H9 (cell line): ENCODE measurements around the gene CTU1. TPM values are rescaled to one million over a fixed set of nuclear protein-coding genes. Genes with fewer than 3 reads are reported as not detected.

Experiments
- DNase-seq: peaks from one replicate; pipeline ENCODE4 v3.0.0-alpha.2; 2017
- H2AFZ ChIP-seq: one replicate; pipeline ENCODE4 v1.6.1; 2013; ENCODE audit warnings: mild to moderate bottlenecking, low read length, control low read depth, moderate library complexity
- H2AK5ac ChIP-seq: 2 replicates; pipeline ENCODE4 v1.6.1; 2013; ENCODE audit warnings: low read length, control low read depth, mixed read lengths; ENCODE audit not compliant: insufficient read length
- H2BK120ac ChIP-seq: one replicate; pipeline ENCODE4 v1.6.1; 2013; ENCODE audit warnings: low read depth, mild to moderate bottlenecking, low read length, control low read depth, inconsistent platforms; ENCODE audit not compliant: poor library complexity, severe bottlenecking
- H2BK12ac ChIP-seq: 2 replicates; pipeline ENCODE4 v1.6.1; 2013; ENCODE audit warnings: low read length, control low read depth, mixed read lengths, low read depth; ENCODE audit not compliant: insufficient read length
- H2BK15ac ChIP-seq: 2 replicates; pipeline ENCODE4 v1.6.1; 2013; ENCODE audit warnings: low read depth, low read length, control low read depth
- H2BK20ac ChIP-seq: one replicate; pipeline ENCODE4 v1.6.1; 2013; ENCODE audit warnings: low read depth, mild to moderate bottlenecking, low read length, control low read depth, inconsistent platforms; ENCODE audit not compliant: poor library complexity, severe bottlenecking
- H2BK5ac ChIP-seq: 2 replicates; pipeline ENCODE4 v1.6.1; 2013; ENCODE audit warnings: low read length, control low read depth, mixed read lengths; ENCODE audit not compliant: insufficient read length
- H3K14ac ChIP-seq: 2 replicates; pipeline ENCODE4 v1.6.1; 2013; ENCODE audit warnings: low read length, control low read depth; ENCODE audit not compliant: insufficient read depth
- H3K18ac ChIP-seq: 2 replicates; pipeline ENCODE4 v1.6.1; 2013; ENCODE audit warnings: low read depth, mild to moderate bottlenecking, mixed read lengths, low read length, control low read depth; ENCODE audit not compliant: insufficient read length
- H3K23ac ChIP-seq: 2 replicates; pipeline ENCODE4 v1.6.1; 2013; ENCODE audit warnings: low read length, control low read depth, mixed read lengths, low read depth; ENCODE audit not compliant: insufficient read length
- H3K23me2 ChIP-seq: 2 replicates; pipeline ENCODE4 v1.6.1; 2013; ENCODE audit warnings: low read depth, mild to moderate bottlenecking, mixed read lengths, low read length, control low read depth; ENCODE audit not compliant: insufficient read length, poor library complexity, severe bottlenecking
- H3K27ac ChIP-seq: 2 replicates; pipeline ENCODE4 v1.5.1; 2013; ENCODE audit warnings: low read length, control low read depth, mixed read lengths, low read depth; ENCODE audit not compliant: insufficient read length
- H3K27me3 ChIP-seq: 2 replicates; pipeline ENCODE4 v1.6.1; 2013; ENCODE audit warnings: low read length, control low read depth, inconsistent platforms; ENCODE audit not compliant: insufficient read depth
- H3K4ac ChIP-seq: 2 replicates; pipeline ENCODE4 v1.6.1; 2013; ENCODE audit warnings: low read depth, mild to moderate bottlenecking, control low read depth, inconsistent platforms, low read length, moderate library complexity
- H3K4me1 ChIP-seq: 2 replicates; pipeline ENCODE4 v1.6.1; 2013; ENCODE audit warnings: low read length, control low read depth, inconsistent platforms; ENCODE audit not compliant: insufficient read depth
- H3K4me2 ChIP-seq: 2 replicates; pipeline ENCODE4 v1.6.1; 2013; ENCODE audit warnings: low read length, control low read depth, mixed read lengths; ENCODE audit not compliant: insufficient read length, insufficient read depth
- H3K56ac ChIP-seq: 2 replicates; pipeline ENCODE4 v1.6.1; 2013; ENCODE audit warnings: low read depth, mild to moderate bottlenecking, mixed read lengths, low read length, control low read depth; ENCODE audit not compliant: insufficient read length
- H3K79me1 ChIP-seq: 2 replicates; pipeline ENCODE4 v1.6.1; 2013; ENCODE audit warnings: low read depth, mild to moderate bottlenecking, moderate library complexity, low read length, control low read depth, inconsistent platforms; ENCODE audit not compliant: insufficient read depth, poor library complexity, severe bottlenecking
- H3K79me2 ChIP-seq: 2 replicates; pipeline ENCODE4 v1.6.1; 2013; ENCODE audit warnings: low read length, control low read depth, inconsistent platforms; ENCODE audit not compliant: insufficient read depth
- H3K9ac ChIP-seq: 2 replicates; pipeline ENCODE4 v1.6.1; 2013; ENCODE audit warnings: low read length, control low read depth, mixed read lengths; ENCODE audit not compliant: insufficient read length; ENCODE audit errors: extremely low read depth
- H3K9me3 ChIP-seq: one replicate; pipeline ENCODE4 v1.6.1; 2013; ENCODE audit warnings: low read depth, low read length, inconsistent platforms; ENCODE audit not compliant: control insufficient read depth
- H3T11ph ChIP-seq: one replicate; pipeline ENCODE4 v1.6.1; 2013; ENCODE audit warnings: mild to moderate bottlenecking, low read length, control low read depth, inconsistent platforms
- H4K20me1 ChIP-seq: one replicate; pipeline ENCODE4 v1.6.1; 2013; ENCODE audit not compliant: control insufficient read depth, insufficient read length, insufficient read depth
- H4K5ac ChIP-seq: 2 replicates; pipeline ENCODE4 v1.6.1; 2013; ENCODE audit warnings: low read depth, mild to moderate bottlenecking, mixed read lengths, low read length, control low read depth; ENCODE audit not compliant: insufficient read length
- H4K8ac ChIP-seq: replicated peaks from 2 replicates; pipeline ENCODE4 v1.6.1; 2013; ENCODE audit warnings: low read length, control low read depth, mixed read lengths, low read depth; ENCODE audit not compliant: insufficient read length
- H4K91ac ChIP-seq: 2 replicates; pipeline ENCODE4 v1.6.1; 2013; ENCODE audit warnings: low read depth, mild to moderate bottlenecking, moderate library complexity, mixed read lengths, low read length, control low read depth; ENCODE audit not compliant: insufficient read length
- H3K27ac Mint-ChIP-seq, 3 experiments: 2 replicates in 2 of 3; 3 replicates in 1 of 3; pipeline ENCODE4 v1.8.0; 2020 to 2021; ENCODE audit warnings: mixed read lengths in 3 of 3, mild to moderate bottlenecking in 1 of 3, moderate library complexity in 1 of 3
- H3K27me3 Mint-ChIP-seq: 2 replicates; pipeline ENCODE4 v1.8.0; 2021; ENCODE audit warnings: low read depth, mild to moderate bottlenecking, moderate library complexity, mixed read lengths
- H3K36me3 Mint-ChIP-seq, 3 experiments: 2 replicates in 2 of 3; 3 replicates in 1 of 3; pipeline ENCODE4 v1.8.0; 2020 to 2021; ENCODE audit warnings: low read depth in 3 of 3, mixed read lengths in 3 of 3; ENCODE audit not compliant: insufficient read depth in 1 of 3
- H3K4me1 Mint-ChIP-seq, 2 experiments: 2 replicates each; pipeline ENCODE4 v1.8.0; 2020; ENCODE audit warnings: mixed read lengths in 2 of 2
- H3K4me3 Mint-ChIP-seq, 2 experiments: 2 replicates in 1 of 2; 3 replicates in 1 of 2; pipeline ENCODE4 v1.8.0; 2020 to 2021; ENCODE audit warnings: mild to moderate bottlenecking in 2 of 2, mixed read lengths in 2 of 2, moderate library complexity in 1 of 2
- H3K9me3 Mint-ChIP-seq, 2 experiments: 2 replicates in 1 of 2; 3 replicates in 1 of 2; pipeline ENCODE4 v1.8.0; 2020; ENCODE audit warnings: mild to moderate bottlenecking in 2 of 2, mixed read lengths in 2 of 2, moderate library complexity in 1 of 2
- CTCF ChIP-seq: fragments of 200-600 bp; sonication (generic); conservative IDR thresholded peaks from 3 replicates; pipeline ENCODE4 v1.8.0; 2021; ENCODE audit warnings: antibody characterized with exemption, mild to moderate bottlenecking
- WGBS: extraction: QIAGEN DNeasy Blood & Tissue Kit; methylation state at CpG from one replicate; pipeline ENCODE4 v1.1.7; 2013; ENCODE audit warnings: missing lambda C conversion rate, low lambda C conversion rate, mixed read lengths; ENCODE audit not compliant: insufficient read length; ENCODE audit errors: extremely low coverage; 5-methylcytosine and 5-hydroxymethylcytosine counted together
- total RNA-seq: library from RNA; stranded (reverse); gene quantifications from 2 replicates; pipeline ENCODE4 v1.2.1, GENCODE V29; 2021

CTU1 gene
- total RNA-seq, 1 experiment from 2014 or later = 8.8 TPM

GRCh38 chr19:51065221-51065960 is 42.8 kb downstream of the CTU1 start:
- H3K36me3 Mint-ChIP-seq = peaks cover 0 to 3% (median 0%) of the 10 kb centered on the region in 3 experiments; a peak in 2 of 7 replicates
- Histone ChIP-seq H2BK12ac (no peak overlapping the region), H2AFZ (no peak overlapping the region)

More at GRCh38 chr19:51065221-51065960, 42.8 kb downstream of the CTU1 start:
- no peak overlapping the region for H2BK120ac ChIP-seq
- no peaks in the 10 kb centered on the region; the same call in 1 of the 2 replicates for H3K4me1 ChIP-seq
- peak; percentile 28 for DNase-seq
- H4K91ac ChIP-seq = no peak overlapping the region
- no peak overlapping the region for H3K9ac ChIP-seq
- no peaks in the 10 kb centered on the region for H3K79me2 ChIP-seq
- no CpG with 5 or more reads among the region's 25 CpGs for WGBS
- H3K56ac ChIP-seq = no peak overlapping the region
- H2BK15ac ChIP-seq = no peak overlapping the region
- no peak overlapping the region for H2BK20ac ChIP-seq
- H3K9me3 ChIP-seq = no peaks in the 10 kb centered on the region
- H3K27ac ChIP-seq = no peak overlapping the region
- H3K23ac ChIP-seq = no peak overlapping the region
- H2BK5ac ChIP-seq = no peak overlapping the region
- Mint-ChIP-seq H3K4me1 (peaks cover 10 to 13% of the 10 kb centered on the region in 2 experiments), H3K27ac (no peak overlapping the region), H3K9me3 (no peaks in the 10 kb centered on the region; a peak in 3 of 5 replicates), H3K4me3 (peak overlapping the region; percentile 67 to 76), H3K27me3 (peaks cover 9% of the 10 kb centered on the region)
- no peak overlapping the region for H3T11ph ChIP-seq
- peak overlapping the region; percentile 85 for H3K4me2 ChIP-seq
- no peaks in the 10 kb centered on the region for H3K27me3 ChIP-seq
- H4K5ac ChIP-seq = no peak overlapping the region
- H3K18ac ChIP-seq = no peak overlapping the region
- no peak overlapping the region for H3K4ac ChIP-seq
- TF ChIP-seq CTCF = peak; percentile 19; the same call in 1 of the 3 replicates
- H3K79me1 ChIP-seq = no peaks in the 10 kb centered on the region
- H4K8ac ChIP-seq = no peak overlapping the region
- H2AK5ac ChIP-seq = no peak overlapping the region
- no peak overlapping the region; the same call in 1 of the 2 replicates for H3K14ac ChIP-seq
- no peaks in the 10 kb centered on the region for H4K20me1 ChIP-seq
- H3K23me2 ChIP-seq = peaks cover 5% of the 10 kb centered on the region
